ENCODE results near the gene MRPL19.

Gene MRPL19

GRCh38 chr2:75646583-75647425, at the start of gene MRPL19:
MRPL19 (plus strand) TSS chr2:75646783; CDS start chr2:75646808, 25 bp downstream.
- Histone ChIP-seq H2AFZ (ENCODE audit: low read depth, low read length) (peak within 1 kb of the TSS; percentile 99), H3K36me3 (replicated peaks; ENCODE audit: low read depth, low read length) (peaks cover 32% of the 10 kb centered on the region), H3K9me3 (ENCODE audit: insufficient read depth, low read length) (no peaks in the 10 kb centered on the region), H3K4me2 (ENCODE audit: low read length) (peak within 1 kb of the TSS; percentile 92), H3K27me3 (ENCODE audit: low read depth, low read length) (no peaks in the 10 kb centered on the region), H3K27ac (ENCODE audit: low read length) (peak within 1 kb of the TSS; percentile 86), H4K20me1 (ENCODE audit: insufficient read depth, low read length) (no peaks in the 10 kb centered on the region), H3K9ac (ENCODE audit: low read length) (peak within 1 kb of the TSS; percentile 88), H3K4me3 (ENCODE audit: low read length) (peak within 1 kb of the TSS; percentile 90), H3K4me1 (ENCODE audit: low read length) (peaks cover 12% of the 10 kb centered on the region), H3K79me2 (ENCODE audit: low read length) (peaks cover 44% of the 10 kb centered on the region)
- TF ChIP-seq CTCF (IDR thresholded peaks at IDR 0.05; ENCODE audit: low read depth, low read length) (no peak), EZH2phosphoT487 (IDR thresholded peaks at IDR 0.05; ENCODE audit: low read depth) (no peak)

DNA sequence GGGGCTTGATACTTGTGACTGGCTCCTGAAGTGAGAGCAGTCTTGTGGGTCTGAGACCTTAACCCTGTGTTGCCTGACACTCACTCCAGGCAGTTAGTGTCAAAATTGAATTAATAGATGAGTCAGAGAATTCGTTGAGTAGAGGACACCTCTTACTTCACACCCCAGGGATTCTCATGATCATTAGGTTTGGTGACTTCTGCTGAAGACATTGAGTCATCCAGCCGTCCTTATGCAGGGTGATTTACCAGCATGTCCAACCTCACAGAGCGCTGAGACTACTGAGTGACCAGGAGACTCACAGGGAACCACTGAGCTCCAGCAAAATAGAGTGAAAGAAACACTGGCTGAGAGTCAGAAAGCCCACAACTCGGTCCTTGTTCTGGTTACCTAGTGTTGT, 49.8 kb upstream of the MRPL19 start:
- peaks cover 2% of the 10 kb centered on the region for H3K27me3 ChIP-seq (ENCODE audit: low read depth, low read length)
- no peaks in the 10 kb centered on the region for H3K79me2 ChIP-seq (ENCODE audit: low read length)
- H3K9me3 ChIP-seq (ENCODE audit: insufficient read depth, low read length): no peaks in the 10 kb centered on the region
- H3K4me2 ChIP-seq (ENCODE audit: low read length): no peak overlapping the region
- no peak overlapping the region for H3K27ac ChIP-seq (ENCODE audit: low read length)
- TF ChIP-seq EZH2phosphoT487 (IDR thresholded peaks at IDR 0.05; ENCODE audit: low read depth): no peak
- TF ChIP-seq CTCF (IDR thresholded peaks at IDR 0.05; ENCODE audit: low read depth, low read length): no peak
- H3K9ac ChIP-seq (ENCODE audit: low read length): no peak overlapping the region
- H4K20me1 ChIP-seq (ENCODE audit: insufficient read depth, low read length): no peaks in the 10 kb centered on the region
- H2AFZ ChIP-seq (ENCODE audit: low read depth, low read length): no peak overlapping the region
- no peak overlapping the region for H3K4me3 ChIP-seq (ENCODE audit: low read length)
- H3K36me3 ChIP-seq (replicated peaks; ENCODE audit: low read depth, low read length): no peaks in the 10 kb centered on the region
- no peaks in the 10 kb centered on the region for H3K4me1 ChIP-seq (ENCODE audit: low read length)

DNA sequence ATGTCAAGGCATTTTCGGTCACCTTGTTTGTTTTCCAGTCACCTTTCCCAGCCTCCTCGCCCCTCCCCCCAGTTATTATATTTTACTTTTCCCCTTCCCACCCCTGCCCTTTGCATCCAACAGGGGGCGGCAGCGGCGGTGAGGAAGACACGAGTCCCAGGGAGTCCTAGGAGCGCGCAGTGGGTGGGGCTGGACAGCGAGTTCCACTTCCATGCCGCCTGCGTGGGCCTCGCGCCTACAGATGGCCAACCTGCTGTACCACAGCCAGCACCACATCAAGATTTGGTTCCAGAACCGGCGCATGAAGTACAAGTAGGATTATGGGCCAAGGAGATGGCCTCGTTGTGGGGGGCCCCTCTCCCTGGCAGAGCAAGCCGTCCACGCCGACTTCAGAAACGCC, 48.6 kb upstream of the MRPL19 start:
- TF ChIP-seq EZH2phosphoT487 (IDR thresholded peaks at IDR 0.05; ENCODE audit: low read depth) (no peak), CTCF (IDR thresholded peaks at IDR 0.05; ENCODE audit: low read depth, low read length) (no peak)
- H3K4me1 ChIP-seq (ENCODE audit: low read length): no peaks in the 10 kb centered on the region

DNA sequence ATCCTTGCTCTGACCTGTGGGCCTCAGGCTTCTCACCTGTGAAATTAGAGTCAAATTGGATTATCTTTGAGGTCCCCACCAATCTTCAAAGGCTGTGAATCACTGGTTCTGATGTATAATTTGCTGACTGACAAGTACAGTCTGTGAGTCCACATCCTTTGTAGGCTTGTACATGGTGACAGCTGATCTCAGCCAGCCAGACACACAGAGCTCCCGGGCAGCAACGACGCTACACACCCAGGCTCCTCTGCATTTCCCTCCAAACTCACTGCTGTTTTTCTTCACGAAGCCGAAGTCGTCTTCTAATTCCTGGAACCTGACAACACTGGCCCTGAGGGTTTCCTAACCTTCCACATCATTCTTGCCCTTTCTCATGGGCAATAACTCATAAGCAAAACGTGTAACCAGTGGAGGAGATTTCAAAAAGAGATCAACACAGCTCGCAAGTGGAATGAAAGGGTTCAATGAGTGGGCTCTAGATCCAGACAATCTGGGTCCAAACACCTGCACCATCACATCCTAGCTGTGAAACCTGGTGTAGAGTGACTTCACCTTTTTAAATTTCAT, 47.9 kb upstream of the MRPL19 start:
- no peaks in the 10 kb centered on the region for H3K9me3 ChIP-seq (ENCODE audit: insufficient read depth, low read length)
- H3K27me3 ChIP-seq (ENCODE audit: low read depth, low read length): peaks cover 10% of the 10 kb centered on the region
- TF ChIP-seq CTCF (IDR thresholded peaks at IDR 0.05; ENCODE audit: low read depth, low read length): no peak
- TF ChIP-seq EZH2phosphoT487 (IDR thresholded peaks at IDR 0.05; ENCODE audit: low read depth): no peak
- no peak overlapping the region for H3K27ac ChIP-seq (ENCODE audit: low read length)
- H3K4me3 ChIP-seq (ENCODE audit: low read length): no peak overlapping the region
- H3K79me2 ChIP-seq (ENCODE audit: low read length): no peaks in the 10 kb centered on the region
- no peaks in the 10 kb centered on the region for H3K4me1 ChIP-seq (ENCODE audit: low read length)
- H3K9ac ChIP-seq (ENCODE audit: low read length): no peak overlapping the region
- no peaks in the 10 kb centered on the region for H3K36me3 ChIP-seq (replicated peaks; ENCODE audit: low read depth, low read length)
- H3K4me2 ChIP-seq (ENCODE audit: low read length): no peak overlapping the region
- no peaks in the 10 kb centered on the region for H4K20me1 ChIP-seq (ENCODE audit: insufficient read depth, low read length)
- H2AFZ ChIP-seq (ENCODE audit: low read depth, low read length): no peak overlapping the region

More for the DNA sequence above, 48.6 kb upstream of the MRPL19 start:
- Histone ChIP-seq H3K9ac (ENCODE audit: low read length) (no peak overlapping the region), H3K4me2 (ENCODE audit: low read length) (no peak overlapping the region), H4K20me1 (ENCODE audit: insufficient read depth, low read length) (no peaks in the 10 kb centered on the region), H3K27me3 (ENCODE audit: low read depth, low read length) (peaks cover 10% of the 10 kb centered on the region), H3K9me3 (ENCODE audit: insufficient read depth, low read length) (no peaks in the 10 kb centered on the region), H2AFZ (ENCODE audit: low read depth, low read length) (no peak overlapping the region), H3K4me3 (ENCODE audit: low read length) (no peak overlapping the region), H3K27ac (ENCODE audit: low read length) (no peak overlapping the region), H3K36me3 (replicated peaks; ENCODE audit: low read depth, low read length) (no peaks in the 10 kb centered on the region), H3K79me2 (ENCODE audit: low read length) (no peaks in the 10 kb centered on the region)

Data from OCI-LY3 (cell line).